Measurements from ENCODE around the gene SPATA2.
A peak's percentile ranks its signal among the peaks of the same experiment; 100 is the strongest.
"Not testable (repeated sequence)": the region's sequence is repeated elsewhere in the genome, so short reads cannot be mapped to it uniquely, and the experiment has no call there.

The SPATA2 gene

GRCh38 chr20:49915380-49916145 lies at the start of gene SPATA2:
Gene SPATA2 (minus strand): TSS chr20:49915529. CDS start chr20:49908490, 7,039 bp downstream.
- DNase-seq (ENCODE audit: low read depth, low spot score): peak; percentile 66

GRCh38 chr20:49961413-49961812 lies 46.1 kb upstream of the SPATA2 start:
- no peak for DNase-seq (ENCODE audit: low read depth, low spot score)

GRCh38 chr20:49957089-49957938 lies 42.0 kb upstream of the SPATA2 start:
- not testable (repeated sequence) for DNase-seq (ENCODE audit: low read depth, low spot score)

GRCh38 chr20:49956689-49957088 lies 41.4 kb upstream of the SPATA2 start:
- no peak for DNase-seq (ENCODE audit: low read depth, low spot score)

- DNase-seq (ENCODE audit: low read depth, low spot score): not testable (repeated sequence)
These were observed 40.6 kb upstream of the SPATA2 start for GRCh38 chr20:49955830-49956396.

- DNase-seq (ENCODE audit: low read depth, low spot score): no peak
These were observed 39.8 kb upstream of the SPATA2 start for GRCh38 chr20:49955167-49955566.

GRCh38 chr20:49951151-49951550 lies 35.8 kb upstream of the SPATA2 start:
- DNase-seq (ENCODE audit: low read depth, low spot score): no peak

- peak; percentile 82 for DNase-seq (ENCODE audit: low read depth, low spot score)
These were observed 33.6 kb upstream of the SPATA2 start for GRCh38 chr20:49948809-49949507.

- no peak for DNase-seq (ENCODE audit: low read depth, low spot score)
These were observed 32.8 kb upstream of the SPATA2 start for GRCh38 chr20:49948178-49948577.

GRCh38 chr20:49945701-49946477 lies 30.6 kb upstream of the SPATA2 start:
- DNase-seq (ENCODE audit: low read depth, low spot score): no peak

GRCh38 chr20:49945306-49945700 lies 30.0 kb upstream of the SPATA2 start:
- no peak for DNase-seq (ENCODE audit: low read depth, low spot score)

GRCh38 chr20:49942942-49943341 lies 27.6 kb upstream of the SPATA2 start:
- DNase-seq (ENCODE audit: low read depth, low spot score): no peak

- DNase-seq (ENCODE audit: low read depth, low spot score): no peak
These were observed 27.0 kb upstream of the SPATA2 start for GRCh38 chr20:49942303-49942702.

- no peak for DNase-seq (ENCODE audit: low read depth, low spot score)
These were observed 26.1 kb upstream of the SPATA2 start for GRCh38 chr20:49941456-49941855.

GRCh38 chr20:49938173-49939163 lies 23.1 kb upstream of the SPATA2 start:
- DNase-seq (ENCODE audit: low read depth, low spot score): no peak

GRCh38 chr20:49937027-49937929 lies 21.9 kb upstream of the SPATA2 start:
- no peak for DNase-seq (ENCODE audit: low read depth, low spot score)

- peak; percentile 43 for DNase-seq (ENCODE audit: low read depth, low spot score)
These were observed 21.1 kb upstream of the SPATA2 start, which contains the start of gene RNF114 for GRCh38 chr20:49936153-49937026. Gene RNF114 (plus strand): TSS chr20:49936397. CDS start chr20:49936413, 16 bp downstream.

- no peak for DNase-seq (ENCODE audit: low read depth, low spot score)
These were observed 20.4 kb upstream of the SPATA2 start for GRCh38 chr20:49935746-49936152.
